Lung (tissue), 12 donors: ENCODE results near the gene EIF4A3. TPM values are rescaled to one million over a fixed set of nuclear protein-coding genes. Genes with fewer than 3 reads are reported as not detected.
A peak's percentile ranks its signal among the peaks of the same experiment; 100 is the strongest.

Source experiments
- ATAC-seq: fragments of 200-7000 bp; cut with Tn5 transposase; one replicate; pipeline ENCODE4 v1.9.1; 2020; ENCODE audit warnings: moderate number of reproducible peaks; ENCODE audit not compliant: insufficient read depth, low FRiP score
- DNase-seq, 3 donors: peaks; one replicate each; pipeline ENCODE4 v3.0.0-alpha.2; 2013 to 2017
- H3K27ac ChIP-seq, 2 donors: one replicate each; pipeline ENCODE4 v1.5.1; 2013; ENCODE audit warnings: mild to moderate bottlenecking in 2 of 2, moderate library complexity in 2 of 2, control low read depth in 1 of 2, inconsistent platforms in 1 of 2, low read depth in 1 of 2, low read length in 1 of 2
- H3K27me3 ChIP-seq, 3 donors: one replicate each; pipeline ENCODE4 v1.5.1; 2013; ENCODE audit warnings: low read length in 2 of 3; ENCODE audit not compliant: control insufficient read depth in 3 of 3, insufficient read depth in 3 of 3
- H3K36me3 ChIP-seq, 4 donors: one replicate each; pipeline ENCODE4 v1.5.1; 2013; ENCODE audit warnings: low read length in 4 of 4, mild to moderate bottlenecking in 1 of 4, moderate library complexity in 1 of 4; ENCODE audit not compliant: control insufficient read depth in 4 of 4, insufficient read depth in 4 of 4
- H3K4me1 ChIP-seq, 5 donors: one replicate each; pipeline ENCODE4 v1.5.1; 2013; ENCODE audit warnings: low read length in 5 of 5, mild to moderate bottlenecking in 2 of 5, moderate library complexity in 1 of 5; ENCODE audit not compliant: control insufficient read depth in 5 of 5, insufficient read depth in 5 of 5
- H3K4me3 ChIP-seq: one replicate; pipeline ENCODE4 v1.5.1; 2013; ENCODE audit warnings: mild to moderate bottlenecking, control low read depth, moderate library complexity
- H3K9ac ChIP-seq, 2 donors: one replicate each; pipeline ENCODE4 v1.5.1; 2013; ENCODE audit warnings: low read length in 2 of 2, control low read depth in 1 of 2; ENCODE audit not compliant: insufficient read depth in 1 of 2
- H3K9me3 ChIP-seq, 4 donors: one replicate each; pipeline ENCODE4 v1.5.1; 2013; ENCODE audit warnings: low read length in 3 of 4, mild to moderate bottlenecking in 1 of 4, moderate library complexity in 1 of 4; ENCODE audit not compliant: control insufficient read depth in 4 of 4, insufficient read depth in 3 of 4
- WGBS, 2 donors: extraction: QIAGEN DNeasy Blood & Tissue Kit; methylation state at CpG; one replicate each; pipeline ENCODE4 v1.1.7; 2013; 5-methylcytosine and 5-hydroxymethylcytosine counted together
- polyA plus RNA-seq, 2 donors: library from polyadenylated mRNA; stranded (reverse); fragments of 200-250 nt; gene quantifications; one replicate each; pipeline ENCODE4 v1.2.1, GENCODE V29; 2013
- total RNA-seq, 2 donors: library from RNA; depleted of rRNA in 1 of 2; stranded (reverse); fragments of >200 nt in 1 of 2; gene quantifications; one replicate each; pipeline ENCODE4 v1.2.1, GENCODE V29; 2014 to 2021
- TF ChIP-seq, protein P1 (sequence below): IDR thresholded peaks from 2 replicates; pipeline ENCODE4 v1.5.1; 2012; ENCODE audit warnings: mild to moderate bottlenecking; ENCODE audit errors: control extremely low read depth, extremely low read depth
- donor health status: control.
- donor health status: control.
- donor health status: Bipolar disorder and iron deficiency.
- donor health status: healthy.
- donor health status: DM: yes; HTN: yes; CAD: no.

Gene EIF4A3
- total and polyA plus RNA-seq, 4 donors: 37.4 to 112 (median 62.4) TPM

DNA sequence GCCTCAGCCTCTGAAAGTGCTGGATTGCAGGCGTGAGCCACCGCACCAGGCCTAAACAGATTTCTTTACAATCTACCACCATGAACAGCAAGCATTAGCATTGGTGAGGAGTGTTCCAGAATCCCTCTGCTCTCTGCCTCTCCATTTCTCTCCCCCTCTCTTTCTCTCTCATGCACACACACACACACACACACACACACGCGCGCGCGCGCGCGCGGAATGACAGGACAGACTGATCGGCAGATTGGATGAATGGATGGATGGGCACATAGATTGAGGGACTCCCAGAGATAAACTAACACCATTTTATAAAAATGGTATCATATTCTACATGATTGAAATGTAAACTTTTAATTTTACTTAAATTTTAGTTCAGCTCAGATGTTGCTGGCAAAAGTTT, 26.2 kb upstream of the EIF4A3 start:
- no peaks in the 10 kb centered on the region for H3K27me3 ChIP-seq
- H3K4me1 ChIP-seq: peaks cover 0 to 8% (median 0%) of the 10 kb centered on the region in 5 donors
- WGBS, 2 donors: 77 to 79% methylated on average over 12 of the region's 12 CpGs

DNA sequence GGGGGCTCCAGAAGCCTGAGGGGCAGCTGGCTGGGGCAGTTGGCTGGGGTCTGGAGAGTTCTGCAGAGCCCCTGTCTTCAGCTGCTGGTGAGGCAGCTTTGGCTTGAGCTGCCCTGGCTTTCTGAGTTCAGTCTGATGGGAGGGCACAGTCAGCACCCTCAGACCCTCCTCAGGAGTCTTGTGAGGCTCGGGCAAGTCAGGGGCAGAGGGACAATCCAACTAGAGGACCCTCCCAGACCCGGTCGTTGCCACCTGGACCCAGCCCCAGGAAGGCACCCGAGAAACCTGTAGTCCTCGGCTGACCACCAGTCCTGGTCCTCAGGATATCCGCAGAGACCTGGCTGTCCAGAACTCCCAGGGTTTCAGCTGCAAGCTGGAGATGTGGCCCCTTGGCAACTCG, 24.8 kb upstream of the EIF4A3 start:
- Histone ChIP-seq H3K4me1 (peaks cover 0 to 8% (median 0%) of the 10 kb centered on the region in 5 donors), H3K4me3 (no peak overlapping the region), H3K27me3 (no peaks in the 10 kb centered on the region), H3K9me3 (peaks cover 0 to 3% (median under 1%) of the 10 kb centered on the region in 4 donors), H3K36me3 (no peaks in the 10 kb centered on the region), H3K9ac (no peak overlapping the region), H3K27ac (no peak overlapping the region)
- ATAC-seq (no peak), DNase-seq (no peak)
- WGBS, 2 donors: 91 to 93% methylated on average over 7 of the region's 7 CpGs
- TF ChIP-seq, protein P1, sequence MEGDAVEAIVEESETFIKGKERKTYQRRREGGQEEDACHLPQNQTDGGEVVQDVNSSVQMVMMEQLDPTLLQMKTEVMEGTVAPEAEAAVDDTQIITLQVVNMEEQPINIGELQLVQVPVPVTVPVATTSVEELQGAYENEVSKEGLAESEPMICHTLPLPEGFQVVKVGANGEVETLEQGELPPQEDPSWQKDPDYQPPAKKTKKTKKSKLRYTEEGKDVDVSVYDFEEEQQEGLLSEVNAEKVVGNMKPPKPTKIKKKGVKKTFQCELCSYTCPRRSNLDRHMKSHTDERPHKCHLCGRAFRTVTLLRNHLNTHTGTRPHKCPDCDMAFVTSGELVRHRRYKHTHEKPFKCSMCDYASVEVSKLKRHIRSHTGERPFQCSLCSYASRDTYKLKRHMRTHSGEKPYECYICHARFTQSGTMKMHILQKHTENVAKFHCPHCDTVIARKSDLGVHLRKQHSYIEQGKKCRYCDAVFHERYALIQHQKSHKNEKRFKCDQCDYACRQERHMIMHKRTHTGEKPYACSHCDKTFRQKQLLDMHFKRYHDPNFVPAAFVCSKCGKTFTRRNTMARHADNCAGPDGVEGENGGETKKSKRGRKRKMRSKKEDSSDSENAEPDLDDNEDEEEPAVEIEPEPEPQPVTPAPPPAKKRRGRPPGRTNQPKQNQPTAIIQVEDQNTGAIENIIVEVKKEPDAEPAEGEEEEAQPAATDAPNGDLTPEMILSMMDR: no peak

More for the DNA sequence above, 26.2 kb upstream of the EIF4A3 start:
- DNase-seq (no peak), ATAC-seq (no peak)
- peaks cover 0 to 3% (median under 1%) of the 10 kb centered on the region in 4 donors for H3K9me3 ChIP-seq
- TF ChIP-seq, protein P1: no peak
- no peak overlapping the region for H3K27ac ChIP-seq
- H3K9ac ChIP-seq: no peak overlapping the region
- no peak overlapping the region for H3K4me3 ChIP-seq
- no peaks in the 10 kb centered on the region for H3K36me3 ChIP-seq

DNA sequence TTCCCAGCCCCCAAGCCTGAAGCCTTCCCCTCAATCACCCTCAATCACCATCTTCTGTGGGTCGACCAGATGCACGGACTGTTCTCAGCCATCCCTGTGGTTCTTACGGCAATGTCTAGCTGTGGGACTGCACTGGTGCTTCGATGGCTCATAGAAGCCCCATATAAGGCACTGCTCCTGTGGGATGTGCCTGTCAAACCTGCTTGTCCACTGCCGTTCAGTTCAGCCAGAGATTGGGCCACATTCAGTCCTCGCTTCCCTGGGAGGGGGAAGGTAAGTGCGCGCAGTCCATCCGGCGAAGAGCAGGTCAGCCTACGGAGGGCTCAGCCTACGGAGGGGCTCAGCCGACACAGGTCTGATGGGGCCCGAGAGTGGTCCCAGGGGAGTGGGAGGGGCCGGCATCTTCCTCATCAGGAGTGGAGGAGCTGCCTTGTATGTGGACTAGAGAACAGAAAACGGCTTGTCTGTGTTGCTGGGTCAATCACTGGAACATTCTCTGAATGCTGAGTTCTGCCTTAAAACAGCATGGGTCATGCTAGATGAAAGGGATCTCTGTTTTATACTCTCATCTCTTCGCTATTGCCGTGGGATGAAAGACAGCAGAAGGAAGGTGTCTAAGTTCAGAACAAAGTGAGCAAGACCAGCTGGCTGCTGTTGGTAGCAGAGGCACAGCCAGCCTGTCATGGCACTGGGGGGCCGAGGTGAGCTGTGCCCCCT, 23.0 kb upstream of the EIF4A3 start, which contains the start of gene CARD14:
TSS of gene CARD14 (plus strand) at position 247 of the 717 bp plus-strand sequence. CDS start 11,409 bp downstream, outside the sequence.
- Histone ChIP-seq H3K4me1 (peaks cover 0 to 5% (median 0%) of the 10 kb centered on the region in 5 donors), H3K9me3 (peaks cover 0 to 3% (median 0%) of the 10 kb centered on the region in 4 donors), H3K36me3 (no peaks in the 10 kb centered on the region), H3K4me3 (no peak within 1 kb of the TSS), H3K27me3 (no peaks in the 10 kb centered on the region), H3K9ac (no peak within 1 kb of the TSS), H3K27ac (no peak within 1 kb of the TSS)
- WGBS, 2 donors: 71 to 79% methylated on average over 19 of the region's 19 CpGs
- peak; percentile 42 to 74 (median 58) for DNase-seq
- no peak for ATAC-seq
- TF ChIP-seq, protein P1: no peak
